ENCODE results near the gene GIGYF1. TPM values are rescaled to one million over a fixed set of nuclear protein-coding genes. Genes with fewer than 3 reads are reported as not detected.

Gene GIGYF1
- total and polyA plus RNA-seq, 2 of the 8 experiments (the other 6 are each of a cell fraction or from before 2014, with no cell fraction given) = 24.1 to 99.3 TPM

DNA sequence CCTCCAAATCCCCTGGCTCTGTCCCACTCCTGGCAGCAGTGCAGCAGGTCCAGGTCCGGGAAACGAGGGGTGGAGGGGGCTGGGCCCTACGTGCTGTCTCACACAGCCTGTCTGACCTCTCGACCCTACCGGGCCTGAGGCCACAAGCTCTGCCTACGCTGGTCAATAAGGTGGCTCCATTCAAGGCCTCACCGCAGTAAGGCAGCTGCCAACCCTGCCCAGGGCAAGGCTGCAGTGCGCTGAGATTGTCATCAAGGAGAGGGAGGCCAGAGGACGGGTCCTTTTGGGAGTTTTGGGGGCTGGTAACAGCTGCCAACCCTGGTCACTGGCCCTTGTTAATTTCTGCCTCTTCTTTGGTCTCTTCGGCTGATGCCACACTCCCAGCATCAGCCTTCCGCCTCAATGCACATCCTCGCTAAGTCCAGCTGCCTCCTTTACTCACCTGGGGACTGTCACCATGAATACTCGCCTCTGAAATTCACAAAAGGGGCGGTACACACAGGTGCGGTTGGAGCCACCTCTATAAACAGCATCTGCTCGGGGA is 29.8 kb upstream of the GIGYF1 start:
- no peaks in the 10 kb centered on the region for H3K36me3 ChIP-seq (ENCODE audit: control insufficient read depth in 2 of 4, insufficient read depth in 4 of 4, low read length in 3 of 4)
- no peak overlapping the region for H2AFZ ChIP-seq (ENCODE audit: low read length)
- no peak overlapping the region for H2AK5ac ChIP-seq (ENCODE audit: low read depth, low read length)
- no peak overlapping the region for H4K5ac ChIP-seq (ENCODE audit: insufficient read length, low read depth, low read length)
- ChIA-PET CTCF (ENCODE audit: partially characterized antibody) (interaction anchor here (0.6 to 16.4 kb wide), 10 partner anchors 12 to 254 kb away, joined by 3 to 197 read pairs (median 3); partner anchors contain the start of gene POP7), POLR2A (ENCODE audit: partially characterized antibody) (interaction anchor here (0.7 to 1.6 kb wide), 5 partner anchors 18 to 154 kb away, joined by 3 to 6 read pairs (median 4); partner anchors contain the start of gene POP7)
- no peak overlapping the region for H3K18ac ChIP-seq (ENCODE audit: extremely low read depth, low read length)
- H3K14ac ChIP-seq (ENCODE audit: insufficient read length) = no peak overlapping the region
- no peaks in the 10 kb centered on the region for H3K79me1 ChIP-seq (ENCODE audit: low read depth, low read length)
- FAIRE-seq (no peak), DNase-seq (ENCODE audit: low read depth in 1 of 2, low spot score in 2 of 2) (no peak)
- no peak overlapping the region for H3K4me2 ChIP-seq (ENCODE audit: insufficient read depth in 1 of 2, low read depth in 2 of 2, low read length in 2 of 2)
- H3K9me3 ChIP-seq (ENCODE audit: insufficient read depth in 2 of 2, low read depth in 1 of 2, low read length in 1 of 2) = no peaks in the 10 kb centered on the region
- TF ChIP-seq CBX8 (IDR thresholded peaks at IDR 0.05; ENCODE audit: borderline replicate concordance, low read depth, low read length) (no peak), TAF7 (optimal IDR thresholded peaks at IDR 0.05; ENCODE audit: borderline replicate concordance, low read depth, low read length) (no peak), CBX5 (IDR thresholded peaks at IDR 0.05; ENCODE audit: low read depth, low read length) (no peak), SIN3A (conservative IDR thresholded peaks at IDR 0.05 in 1 of 2, IDR thresholded peaks at IDR 0.05 in 1 of 2; ENCODE audit: low read depth in 1 of 2, low read length in 2 of 2) (no peak), SRF (IDR thresholded peaks at IDR 0.05; ENCODE audit: low read depth, low read length) (no peak)
- H2BK5ac ChIP-seq (ENCODE audit: low read depth, low read length) = no peak overlapping the region
- no peak overlapping the region for H3K4me3 ChIP-seq (ENCODE audit: extremely low read depth in 1 of 4, insufficient read depth in 2 of 4, low read depth in 3 of 4, low read length in 4 of 4)
- H3K4me1 ChIP-seq (replicated peaks in 1 of 4; ENCODE audit: control insufficient read depth in 3 of 4, insufficient read depth in 4 of 4, low read length in 3 of 4) = peaks cover 0 to 5% (median 2%) of the 10 kb centered on the region in 4 experiments; a peak in 5 of 7 replicates
- no peak overlapping the region for H3K4ac ChIP-seq (replicated peaks; ENCODE audit: insufficient read length, low read depth, low read length)
- H3K79me2 ChIP-seq (ENCODE audit: control insufficient read depth in 1 of 2, insufficient read depth in 2 of 2, low read length in 2 of 2) = no peaks in the 10 kb centered on the region
- WGBS, 2 experiments (ENCODE audit: extremely low coverage in 1 of 2, insufficient coverage in 1 of 2, insufficient read length in 1 of 2, insufficient replicate concordance in 2 of 2, low coverage in 1 of 2, low lambda C conversion rate in 2 of 2, missing lambda C conversion rate in 1 of 2) = 88% methylated on average over 16 of the region's 16 CpGs; no CpG with 5 or more reads in 1 of the 2 experiments
- H2BK20ac ChIP-seq (ENCODE audit: low read length) = no peak overlapping the region
- H4K8ac ChIP-seq (ENCODE audit: extremely low read depth, insufficient read depth, low read length) = no peak overlapping the region
- no peak overlapping the region for H3K56ac ChIP-seq (replicated peaks; ENCODE audit: insufficient read length, low read depth, low read length)
- no peak overlapping the region for H2BK12ac ChIP-seq (ENCODE audit: low read depth, low read length)
- H3K23ac ChIP-seq (ENCODE audit: insufficient read length) = no peak overlapping the region
- peaks cover 8% of the 10 kb centered on the region; the same call in 1 of the 2 replicates for H3K23me2 ChIP-seq (ENCODE audit: low read depth, low read length)
- H3K27ac ChIP-seq (ENCODE audit: low read depth, low read length) = no peak overlapping the region
- no peak overlapping the region for H2BK15ac ChIP-seq (ENCODE audit: low read length)
- H3K27me3 ChIP-seq (replicated peaks in 1 of 4; ENCODE audit: control insufficient read depth in 3 of 4, extremely low read depth in 1 of 4, insufficient read depth in 3 of 4, low read length in 3 of 4) = peaks cover 7 to 26% (median 26%) of the 10 kb centered on the region in 4 experiments
- H4K20me1 ChIP-seq (replicated peaks in 1 of 2; ENCODE audit: control insufficient read depth in 1 of 2, insufficient read depth in 2 of 2, low read length in 2 of 2) = no peaks in the 10 kb centered on the region
- H3K9ac ChIP-seq (replicated peaks in 1 of 4; ENCODE audit: extremely low read depth in 1 of 4, low read depth in 3 of 4, low read length in 3 of 4) = no peak overlapping the region
- no peak overlapping the region for H2BK120ac ChIP-seq (replicated peaks; ENCODE audit: low read depth, low read length)
- no peak overlapping the region for H4K91ac ChIP-seq (replicated peaks; ENCODE audit: insufficient read length, low read length)

Data from H1 (cell line).